Stimulated activated CD4-positive, alpha-beta T cell treated with anti-CD3 and anti-CD28 coated beads, TNF-alpha, amount 100 ng/mL, for 48 hours (primary cell): ENCODE data around the gene ZFTA.
A peak's percentile ranks its signal among the peaks of the same experiment; 100 is the strongest.

Experiments used
- DNase-seq, 3 donors: peaks; one replicate each; pipeline ENCODE4 v3.0.0-alpha.2; 2020; ENCODE audit warnings: low read depth in 3 of 3

Gene ZFTA

GRCh38 chr11:63749624-63750023 lies 19.0 kb downstream of the ZFTA start:
- no peak for DNase-seq

GRCh38 chr11:63747011-63747410 lies 21.6 kb downstream of the ZFTA start:
- no peak for DNase-seq

DNA sequence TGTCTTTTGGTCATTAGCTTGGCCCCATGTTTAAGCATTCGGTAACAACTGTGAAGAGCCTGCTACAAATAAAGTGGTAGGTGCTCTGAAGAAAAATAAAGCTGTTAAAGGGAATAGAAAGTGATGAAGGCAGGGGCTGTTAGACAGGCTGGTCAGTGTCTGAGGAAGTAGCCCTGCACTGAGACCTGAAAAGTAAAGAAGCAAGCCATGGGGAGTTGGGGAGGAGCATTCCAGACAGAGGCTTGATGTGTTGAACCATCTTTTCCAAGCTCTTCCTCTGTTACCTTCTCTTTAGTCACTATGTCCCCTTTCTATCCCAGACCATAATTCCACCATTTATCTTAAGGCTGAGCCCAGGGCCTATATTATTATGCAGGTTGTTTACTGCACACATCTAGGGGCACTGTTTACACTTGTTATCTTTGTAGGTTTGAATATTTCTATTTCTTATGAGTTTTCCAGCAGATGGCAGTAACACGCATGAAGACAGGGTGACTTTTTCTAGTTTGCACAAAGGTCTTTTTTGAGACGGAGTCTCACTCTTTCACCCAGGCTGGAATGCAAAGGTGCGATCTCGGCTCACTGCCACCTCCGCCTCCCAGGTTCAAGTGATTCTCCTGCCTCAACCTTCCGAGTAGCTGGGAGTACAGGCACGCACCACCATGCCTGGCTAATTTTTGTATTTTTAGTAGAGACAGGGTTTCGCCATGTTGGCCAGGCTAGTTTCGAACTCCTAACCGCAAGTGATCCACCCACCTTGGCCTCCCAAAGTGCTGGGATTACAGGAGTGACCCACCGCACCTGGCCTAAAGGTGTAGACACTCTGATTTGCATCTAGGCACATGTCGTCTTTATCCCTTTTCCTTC lies 23.0 kb downstream of the ZFTA start:
- no peak for DNase-seq

GRCh38 chr11:63738720-63739360 lies 29.7 kb downstream of the ZFTA start:
- DNase-seq: peak; percentile 38 to 54 (median 47)

DNA sequence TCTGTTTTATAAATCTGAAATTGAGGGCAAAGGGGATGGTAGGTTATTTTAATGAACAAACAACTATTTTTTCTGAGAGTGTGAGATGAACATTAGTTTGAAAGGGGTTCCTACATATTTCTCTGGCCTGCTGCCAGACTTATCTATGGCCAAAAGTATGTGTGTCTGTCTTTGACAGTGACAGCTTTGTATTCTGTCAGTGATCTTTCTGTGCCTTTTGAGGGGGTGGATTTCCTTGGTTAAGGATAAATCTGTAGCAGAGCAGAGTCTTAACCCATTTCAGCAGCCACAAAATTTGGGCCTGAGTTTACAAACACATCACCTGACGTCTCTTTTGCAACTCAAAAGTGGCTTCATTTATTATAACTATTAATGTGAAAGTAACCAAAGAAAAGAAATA lies 30.9 kb downstream of the ZFTA start:
- DNase-seq: no peak

- no peak for DNase-seq
These were observed 31.7 kb downstream of the ZFTA start for GRCh38 chr11:63736864-63737263.

GRCh38 chr11:63729326-63729725 lies 39.2 kb downstream of the ZFTA start:
- DNase-seq: no peak

- DNase-seq: no peak
These were observed 48.0 kb downstream of the ZFTA start for GRCh38 chr11:63720611-63721010.

DNA sequence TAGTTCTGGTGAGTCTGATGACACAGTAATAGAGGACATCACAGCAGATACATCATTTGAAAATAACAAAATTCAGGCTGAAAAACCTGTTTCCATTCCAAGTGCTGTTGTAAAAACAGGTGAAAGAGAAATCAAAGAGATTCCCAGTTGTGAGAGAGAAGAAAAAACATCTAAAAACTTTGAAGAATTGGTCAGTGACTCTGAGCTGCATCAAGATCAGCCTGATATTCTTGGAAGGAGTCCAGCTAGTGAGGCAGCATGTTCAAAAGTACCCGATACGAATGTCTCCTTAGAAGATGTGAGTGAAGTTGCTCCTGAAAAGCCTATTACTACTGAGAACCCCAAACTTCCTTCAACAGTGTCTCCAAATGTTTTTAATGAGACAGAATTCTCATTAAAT lies 48.6 kb downstream of the ZFTA start:
- DNase-seq: no peak

GRCh38 chr11:63719001-63719400 lies 49.6 kb downstream of the ZFTA start:
- DNase-seq: no peak
